ENCODE results near the gene TMPRSS3.

- TF ChIP-seq EZH2 (IDR thresholded peaks at IDR 0.05; ENCODE audit: borderline replicate concordance, insufficient read depth, low read depth, low read length, poor library complexity, severe bottlenecking) = no peak
- no peak for TF ChIP-seq CTCF (IDR thresholded peaks at IDR 0.05)
Observed at GRCh38 chr21:42413500-42413899, 17.6 kb upstream of the TMPRSS3 start.

All from B cell (primary cell).